Motor neuron (in vitro differentiated cells): Measurements from ENCODE around the gene MIDN. TPM values are rescaled to one million over a fixed set of nuclear protein-coding genes. Genes with fewer than 3 reads are reported as not detected.

Source experiments
- ATAC-seq, 8 experiments: fragments of 200-7000 bp; cut with Tn5 transposase; replicated peaks in 6 of 8; 2 replicates each; pipeline ENCODE4 v1.8.0; 2021; ENCODE audit warnings: mild to moderate bottlenecking in 8 of 8, moderate library complexity in 8 of 8
- H3K27ac ChIP-seq, 2 donors: fragments of 250-450 bp; sonication (Bioruptor Pico); 2 replicates each; pipeline ENCODE4 v1.9.0; 2021; ENCODE audit warnings: antibody characterized with exemption in 2 of 2, mild to moderate bottlenecking in 2 of 2, moderate library complexity in 1 of 2
- H3K4me1 ChIP-seq, 2 donors: fragments of 250-450 bp; sonication (Bioruptor Pico); replicated peaks in 1 of 2; 2 replicates each; pipeline ENCODE4 v1.6.1; 2021; ENCODE audit warnings: antibody characterized with exemption in 2 of 2, mild to moderate bottlenecking in 2 of 2, moderate library complexity in 1 of 2
- H3K4me3 ChIP-seq, 5 donors: fragments of 250-450 bp; sonication (Bioruptor Pico); 2 replicates each; pipeline ENCODE4 v1.9.0; 2021; ENCODE audit warnings: antibody characterized with exemption in 5 of 5, mild to moderate bottlenecking in 5 of 5, moderate library complexity in 4 of 5
- WGBS, 10 experiments: fragments of 450-650 bp; shearing (Covaris generic); methylation state at CpG; one replicate each; pipeline ENCODE4 v1.0.0; 2022; 5-methylcytosine and 5-hydroxymethylcytosine counted together
- in situ Hi-C, 9 experiments: fragments of 400-800 bp; cut with MboI; loops; one replicate each; pipeline ENCODE4 v1.15.0; 2021; ENCODE audit warnings: low sequenced_read_pairs in 9 of 9, low pct_unique_long_range_greater_than_20kb in 2 of 9; ENCODE audit not compliant: unreplicated experiment in 9 of 9
- total RNA-seq, 8 experiments: library from RNA; unstranded; fragments of 300-600 nt; gene quantifications; 2 replicates each; pipeline versions ENCODE4 v1.2.3 to v1.2.4, GENCODE V29; 2022

Gene MIDN
- total RNA-seq, 8 experiments from 2014 or later, result 15.0 to 78.9 (median 35.1) TPM

- in situ Hi-C loops, result no loop called here
- H3K27ac ChIP-seq, result no peak overlapping the region
- peaks cover 34 to 47% of the 10 kb centered on the region in 2 donors for H3K4me1 ChIP-seq
- H3K4me3 ChIP-seq, result peak overlapping the region; percentile 51 to 81 (median 61)
- ATAC-seq, result peak in 1 of 8 experiments; percentile 1
- whole genome bisulfite sequencing, 10 experiments, result 25% methylated on average over 4 of the region's 38 CpGs; no CpG with 5 or more reads in 9 of the 10 experiments
Observed at GRCh38 chr19:1286487-1287353, 38.3 kb downstream of the MIDN start.

GRCh38 chr19:1287354-1288225 is 39.2 kb downstream of the MIDN start:
- WGBS, 10 experiments, result 25% methylated on average over 4 of the region's 55 CpGs; no CpG with 5 or more reads in 9 of the 10 experiments
- H3K4me1 ChIP-seq, result peaks cover 34 to 47% of the 10 kb centered on the region in 2 donors
- no peak overlapping the region for H3K27ac ChIP-seq
- peak in 6 of 8 experiments; percentile 7 to 35 (median 16) for ATAC-seq
- peak overlapping the region; percentile 51 to 81 (median 61) for H3K4me3 ChIP-seq
- in situ Hi-C loops, result no loop called here

DNA sequence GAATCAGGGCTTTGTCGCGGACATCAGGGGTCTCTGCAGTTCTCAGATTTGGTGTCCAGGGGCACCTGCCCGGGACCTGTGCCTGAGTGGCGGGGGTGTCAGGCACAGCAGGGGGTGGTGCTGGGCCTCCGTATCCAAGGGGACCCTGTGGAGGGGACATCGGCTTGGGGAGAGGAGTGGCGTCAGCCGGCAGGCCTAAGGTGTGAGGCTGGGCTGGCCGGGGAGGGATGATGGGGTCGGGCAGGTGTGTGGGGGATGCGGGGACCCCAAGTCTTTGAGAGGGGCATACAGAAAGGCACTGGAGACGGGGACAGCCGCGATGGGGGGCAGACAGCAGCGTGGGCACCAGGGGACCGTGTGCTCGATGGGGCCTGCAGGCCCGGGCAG is 39.8 kb downstream of the MIDN start:
- in situ Hi-C loops, result no loop called here
- WGBS, 10 experiments, result no CpG with 5 or more reads among the region's 18 CpGs
- no peak for ATAC-seq
- Histone ChIP-seq H3K27ac (no peak overlapping the region), H3K4me1 (peaks cover 32 to 40% of the 10 kb centered on the region in 2 donors), H3K4me3 (peak overlapping the region in 3 of 5 donors; percentile 59 to 68 (median 61))

DNA sequence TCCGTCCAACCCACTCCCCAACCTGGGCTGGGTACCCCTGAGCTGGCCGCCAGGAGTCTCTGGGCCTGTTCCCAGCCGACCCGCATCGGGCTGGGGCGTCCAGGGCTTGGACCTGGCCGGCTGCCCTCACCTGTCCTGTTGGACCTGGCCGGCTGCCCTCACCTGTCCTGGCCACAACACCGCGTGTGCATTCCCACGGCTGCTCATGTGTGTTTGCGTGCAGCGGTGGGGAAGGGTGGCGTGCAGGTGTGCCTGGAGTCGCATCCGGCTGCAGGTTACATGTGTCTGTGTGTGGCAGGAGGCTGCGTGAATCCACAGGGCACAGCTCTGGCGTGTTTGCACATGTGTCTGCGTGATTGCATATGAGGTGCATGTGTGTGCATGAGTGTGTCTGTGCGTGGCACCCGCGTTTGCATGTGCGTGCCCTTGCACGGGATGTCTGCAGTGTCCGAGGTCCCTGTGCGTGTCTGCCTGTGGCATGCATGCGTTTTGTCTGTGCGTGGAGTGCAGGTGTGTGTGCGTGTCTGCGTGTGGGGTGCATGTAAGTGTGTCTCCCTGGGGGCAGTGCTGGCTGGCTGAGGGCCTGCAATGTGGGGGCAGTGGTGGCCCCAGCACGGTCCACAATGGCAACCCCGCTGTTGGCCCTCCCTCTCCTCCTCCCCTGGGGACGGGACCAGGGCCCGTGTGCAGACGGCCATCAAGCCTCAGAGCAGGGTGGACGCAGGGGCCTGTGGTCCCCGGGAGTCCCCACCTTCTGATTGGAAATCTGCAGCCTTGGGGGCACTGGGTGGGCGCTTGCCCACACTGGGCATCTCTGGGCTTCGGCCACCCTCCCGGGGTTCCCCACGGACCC is 40.7 kb downstream of the MIDN start:
- no peak for ATAC-seq
- no peak overlapping the region for H3K27ac ChIP-seq
- H3K4me3 ChIP-seq, result no peak overlapping the region
- H3K4me1 ChIP-seq, result peaks cover 24 to 32% of the 10 kb centered on the region in 2 donors
- 60 to 94% (median 86%) methylated on average over 1 to 10 of the region's 41 CpGs; no CpG with 5 or more reads in 5 of the 10 experiments for WGBS, 10 experiments
- in situ Hi-C loops, result no loop called here

DNA sequence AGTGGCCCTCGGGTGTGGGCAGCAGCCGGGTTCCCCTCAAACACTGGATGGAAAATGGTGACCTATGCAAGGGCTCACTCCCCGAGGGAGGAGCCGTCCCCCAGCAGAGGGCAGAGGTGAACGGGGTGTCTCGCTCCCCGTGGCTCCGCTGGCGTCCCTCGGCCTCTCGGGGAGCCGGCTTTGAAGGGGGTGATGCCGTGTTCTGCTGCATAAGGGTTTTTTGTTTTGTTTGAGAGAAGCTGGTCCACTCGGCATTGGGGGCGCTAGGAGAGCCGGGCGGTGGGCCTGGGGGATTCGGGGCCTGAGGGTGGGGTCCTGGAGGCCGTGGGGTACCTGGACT is 41.3 kb downstream of the MIDN start:
- peaks cover 19 to 30% of the 10 kb centered on the region in 2 donors for H3K4me1 ChIP-seq
- ATAC-seq, result no peak
- 100% methylated on average over 1 of the region's 19 CpGs; no CpG with 5 or more reads in 9 of the 10 experiments for WGBS, 10 experiments
- in situ Hi-C loops, result no loop called here
- H3K27ac ChIP-seq, result no peak overlapping the region
- H3K4me3 ChIP-seq, result no peak overlapping the region

DNA sequence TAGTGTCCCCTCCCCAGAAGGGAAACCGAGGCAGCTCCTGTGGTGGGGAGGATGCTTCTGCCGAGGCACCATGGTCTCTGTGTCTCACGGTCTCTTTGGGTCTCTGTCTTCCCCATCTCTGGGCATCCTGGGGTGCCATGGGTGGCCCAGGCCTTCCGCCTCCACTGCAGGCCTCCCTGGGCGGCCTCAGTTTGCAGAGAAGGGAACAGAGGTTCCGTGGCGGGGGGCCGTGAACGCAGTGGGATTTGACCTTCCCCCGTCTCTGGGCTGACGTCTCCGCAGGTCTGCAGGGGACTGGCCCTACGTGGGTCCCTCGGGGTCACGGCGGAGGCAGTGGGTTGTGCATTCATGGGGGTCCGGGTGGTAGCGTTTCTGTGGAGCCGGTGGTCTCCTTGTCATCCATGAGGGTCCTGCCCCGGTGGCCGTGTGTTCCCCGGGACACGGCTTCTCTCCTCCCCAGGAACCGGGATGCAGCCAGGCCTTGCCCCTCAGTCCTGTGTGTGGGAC is 41.9 kb downstream of the MIDN start:
- Histone ChIP-seq H3K4me1 (peaks cover 20 to 29% of the 10 kb centered on the region in 2 donors), H3K27ac (no peak overlapping the region), H3K4me3 (no peak overlapping the region)
- WGBS, 10 experiments, result 70 to 78% (median 75%) methylated on average over 2 to 8 of the region's 24 CpGs; no CpG with 5 or more reads in 7 of the 10 experiments
- ATAC-seq, result no peak
- in situ Hi-C loops, result no loop called here

- ATAC-seq, result no peak
- H3K27ac ChIP-seq, result no peak overlapping the region
- WGBS, 10 experiments, result 5 to 87% (median 75%) methylated on average over 1 to 11 of the region's 40 CpGs; no CpG with 5 or more reads in 4 of the 10 experiments
- H3K4me3 ChIP-seq, result no peak overlapping the region
- peaks cover 25 to 26% of the 10 kb centered on the region in 2 donors for H3K4me1 ChIP-seq
- in situ Hi-C loops, result no loop called here
Observed at GRCh38 chr19:1290703-1291651, 42.6 kb downstream of the MIDN start.

DNA sequence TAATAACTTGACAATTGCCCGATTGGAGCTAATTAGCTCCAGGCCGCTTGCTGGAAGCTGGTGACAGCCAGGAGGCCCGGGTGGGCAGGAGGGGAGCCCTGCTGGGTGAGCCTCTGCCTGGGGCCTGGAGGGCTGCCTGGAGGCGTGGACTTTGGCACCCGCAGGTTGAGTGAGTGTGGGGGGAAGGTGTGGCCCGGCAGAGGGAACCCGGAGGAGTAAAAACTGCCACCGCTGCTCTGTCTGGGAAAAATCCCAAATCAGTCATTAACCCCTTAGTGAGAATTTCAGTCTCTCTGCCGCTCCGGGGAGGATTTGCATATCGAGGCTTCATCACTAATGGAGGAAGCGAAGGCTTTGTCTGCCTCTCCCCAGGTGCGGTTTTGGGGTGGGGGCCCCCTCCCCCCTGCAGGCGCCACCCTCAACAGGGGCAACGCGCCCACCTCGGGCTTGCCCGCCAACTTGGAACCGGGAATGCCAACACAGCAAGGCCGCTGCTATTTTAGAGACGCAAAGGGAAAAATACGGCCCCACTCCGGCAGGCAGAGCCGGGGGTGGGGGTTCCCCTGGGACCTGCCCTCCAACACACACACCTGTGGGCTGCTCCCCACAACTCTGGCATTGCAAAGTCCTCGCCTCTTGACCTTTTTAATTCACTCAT is 43.5 kb downstream of the MIDN start:
- H3K4me3 ChIP-seq, result no peak overlapping the region
- no peak for ATAC-seq
- H3K4me1 ChIP-seq, result peaks cover 21 to 23% of the 10 kb centered on the region in 2 donors
- in situ Hi-C loops, result no loop called here
- 0 to 53% (median 6%) methylated on average over 1 to 15 of the region's 25 CpGs; no CpG with 5 or more reads in 5 of the 10 experiments for WGBS, 10 experiments
- H3K27ac ChIP-seq, result no peak overlapping the region

DNA sequence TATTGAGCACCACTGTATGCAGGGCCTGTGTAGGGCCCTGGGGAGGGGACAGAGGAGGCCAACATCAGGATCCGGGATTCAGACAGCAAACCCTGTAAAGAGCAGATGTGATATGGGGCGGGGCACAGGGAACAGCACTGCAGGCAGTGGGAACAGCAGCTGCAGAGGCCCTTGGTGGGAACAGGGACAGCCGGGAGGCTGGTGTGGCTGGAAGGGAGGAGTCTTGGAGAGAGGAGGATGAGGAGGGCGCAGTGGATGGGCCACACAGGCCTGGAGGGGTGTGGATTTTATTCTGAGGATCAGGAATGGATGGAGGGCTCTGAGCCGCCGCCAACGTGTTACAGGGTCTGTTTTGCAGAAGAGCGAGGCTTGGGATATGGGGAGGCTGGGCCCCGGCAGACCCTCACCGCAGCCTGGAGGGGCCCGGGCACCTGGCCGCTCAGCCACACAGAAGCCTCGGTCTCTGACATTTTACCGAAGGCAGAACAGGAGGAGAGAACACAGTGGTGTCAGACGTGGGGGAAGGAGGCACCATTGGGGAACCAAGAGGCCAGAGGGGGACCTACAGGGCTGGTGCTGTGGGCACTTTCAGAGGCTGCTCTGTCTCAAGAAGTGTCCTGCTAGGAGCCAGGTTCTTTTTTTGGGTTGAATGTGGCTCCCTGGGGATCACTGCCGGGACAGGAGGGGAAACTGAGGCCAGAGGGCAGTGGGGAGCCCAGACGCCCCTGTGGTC is 44.2 kb downstream of the MIDN start:
- 25 to 79% (median 56%) methylated on average over 2 to 10 of the region's 17 CpGs; no CpG with 5 or more reads in 6 of the 10 experiments for WGBS, 10 experiments
- no peak for ATAC-seq
- no peak overlapping the region for H3K4me3 ChIP-seq
- peaks cover 14 to 16% of the 10 kb centered on the region in 2 donors for H3K4me1 ChIP-seq
- H3K27ac ChIP-seq, result no peak overlapping the region
- in situ Hi-C loops, result no loop called here

- Histone ChIP-seq H3K4me1 (peaks cover 5 to 9% of the 10 kb centered on the region in 2 donors), H3K27ac (no peak overlapping the region), H3K4me3 (no peak overlapping the region)
- 30 to 81% methylated on average over 2 to 3 of the region's 35 CpGs; no CpG with 5 or more reads in 8 of the 10 experiments for WGBS, 10 experiments
- in situ Hi-C loops, result no loop called here
- no peak for ATAC-seq
Observed at GRCh38 chr19:1293782-1294604, 45.6 kb downstream of the MIDN start.
